NCI-H2107 treated with DMSO at 0.1 percent for 48 hours (cell line): ENCODE data around the gene KIF24.
"Not testable (repeated sequence)": the region's sequence is repeated elsewhere in the genome, so short reads cannot be mapped to it uniquely, and the experiment has no call there.

Experiments
- DNase-seq: peaks from one replicate; lab custom pipeline; 2025; ENCODE audit not compliant: unreplicated experiment; lab: John Stamatoyannopoulos, UW

Gene KIF24

GRCh38 chr9:34328500-34328986 lies 525 bp downstream of the KIF24 start:
- peak; percentile 67 for DNase-seq

- DNase-seq: no peak
Observed at GRCh38 chr9:34326690-34327089, 2.4 kb downstream of the KIF24 start.

DNA sequence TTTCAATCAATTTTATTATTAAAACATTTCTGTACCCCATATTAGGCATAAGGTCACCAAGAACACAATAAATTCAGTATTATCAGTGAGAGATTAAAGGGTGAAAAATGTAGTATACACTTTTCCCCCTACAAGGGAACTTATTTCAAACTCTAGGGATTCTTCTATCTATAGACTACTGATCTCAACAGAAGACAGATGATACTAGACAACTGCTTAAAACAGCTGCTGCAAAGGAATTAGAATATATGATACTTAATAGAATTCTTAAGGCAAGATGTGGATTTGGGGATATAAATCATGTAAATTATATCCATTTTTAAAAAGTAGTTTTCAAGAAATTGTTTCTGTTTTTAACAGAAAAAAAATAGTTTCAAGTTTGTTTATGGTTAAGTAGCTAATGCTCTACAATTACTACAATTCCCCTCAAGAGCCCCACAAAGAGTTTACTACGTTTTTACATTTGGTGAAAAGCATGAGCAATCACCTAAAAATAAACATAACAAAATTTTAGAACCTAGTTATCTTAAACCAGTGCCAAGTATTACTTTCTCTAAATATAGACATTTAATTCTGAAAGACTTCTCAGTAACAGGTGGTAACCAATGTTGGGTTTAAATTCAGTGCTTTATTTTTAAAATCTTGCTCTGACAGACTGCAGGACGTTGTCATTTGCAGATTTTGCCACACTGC lies 6.0 kb downstream of the KIF24 start:
- DNase-seq: no peak

- no peak for DNase-seq
Observed at GRCh38 chr9:34321451-34321850, 7.6 kb downstream of the KIF24 start.

DNA sequence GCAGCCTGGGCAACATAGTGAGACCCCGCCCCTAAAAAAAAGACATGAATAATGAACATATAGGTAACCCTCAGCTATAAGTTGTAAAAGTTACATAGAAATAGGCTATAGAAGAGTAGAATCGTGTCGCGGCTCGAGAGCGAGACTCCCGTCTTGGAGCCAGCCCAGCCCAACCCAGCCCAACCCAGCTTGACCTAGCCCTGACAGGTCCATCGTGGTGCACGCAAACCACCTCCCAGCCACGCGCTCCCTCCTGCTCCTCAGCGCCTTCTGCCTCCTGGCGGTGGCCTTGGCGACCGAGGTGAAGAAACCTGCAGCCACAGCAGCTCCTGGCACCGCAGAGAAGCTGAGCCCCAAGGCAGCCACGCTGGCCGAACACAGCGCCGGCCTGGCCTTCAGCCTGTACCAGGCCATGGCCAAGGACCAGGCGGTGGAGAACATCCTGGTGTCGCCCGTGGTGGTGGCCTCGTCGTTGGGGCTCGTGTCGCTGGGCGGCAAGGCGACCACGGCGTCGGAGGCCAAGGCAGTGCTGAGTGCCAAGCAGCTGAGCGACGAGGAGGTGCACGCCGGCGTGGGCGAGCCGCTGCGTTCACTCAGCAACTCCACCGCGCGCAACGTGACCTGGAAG lies 10.8 kb downstream of the KIF24 start:
- DNase-seq: no peak

- no peak for DNase-seq
Observed at GRCh38 chr9:34317436-34317835, 11.6 kb downstream of the KIF24 start.

GRCh38 chr9:34311499-34312185 lies 17.4 kb downstream of the KIF24 start:
- DNase-seq: no peak

- peak; percentile 72 for DNase-seq
Observed at GRCh38 chr9:34310215-34310614, 18.9 kb downstream of the KIF24 start.

DNA sequence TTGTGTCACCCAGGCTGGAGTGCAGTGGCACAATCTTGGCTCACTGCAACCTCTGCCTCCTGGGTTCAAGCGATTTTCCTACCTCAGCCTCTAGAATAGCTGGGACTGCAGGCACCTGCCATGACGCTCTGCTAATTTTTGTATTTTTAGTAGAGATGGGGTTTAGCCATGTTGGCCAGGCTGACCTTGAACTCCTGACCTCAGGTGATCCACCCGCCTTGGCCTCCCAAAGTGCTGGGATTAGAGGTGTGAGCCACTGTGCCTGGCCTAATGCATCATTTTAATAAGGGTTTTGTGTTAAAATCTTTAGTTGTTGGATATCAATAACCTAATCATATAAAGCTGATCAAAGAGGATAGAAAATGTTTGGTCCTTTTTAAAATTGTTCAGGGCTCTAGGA lies 20.8 kb downstream of the KIF24 start:
- DNase-seq: not testable (repeated sequence)

GRCh38 chr9:34301064-34301463 lies 28.0 kb downstream of the KIF24 start:
- not testable (repeated sequence) for DNase-seq

- DNase-seq: no peak
Observed at GRCh38 chr9:34292552-34292951, 36.5 kb downstream of the KIF24 start.

DNA sequence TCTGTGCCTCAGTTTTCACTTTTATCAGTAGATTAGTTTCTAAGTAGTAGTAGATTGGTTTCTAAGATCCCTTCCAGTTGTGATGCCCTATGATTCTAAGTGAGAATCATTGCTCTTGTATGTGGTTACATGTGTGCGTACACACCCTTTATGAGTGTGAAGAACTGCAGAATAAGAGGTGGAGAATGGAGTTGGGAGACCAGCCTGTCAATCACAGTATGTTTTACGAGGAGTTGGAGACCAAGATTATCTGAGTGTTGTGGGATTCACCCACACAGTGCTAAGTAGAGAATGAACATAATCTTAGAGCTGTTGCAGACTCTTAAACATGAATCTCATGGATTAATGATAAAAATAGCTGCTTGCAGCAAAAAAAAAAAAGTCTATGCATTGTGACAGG lies 37.6 kb downstream of the KIF24 start:
- no peak for DNase-seq

GRCh38 chr9:34291023-34291422 lies 38.0 kb downstream of the KIF24 start:
- DNase-seq: no peak

GRCh38 chr9:34289159-34289558 lies 39.9 kb downstream of the KIF24 start:
- DNase-seq: no peak

DNA sequence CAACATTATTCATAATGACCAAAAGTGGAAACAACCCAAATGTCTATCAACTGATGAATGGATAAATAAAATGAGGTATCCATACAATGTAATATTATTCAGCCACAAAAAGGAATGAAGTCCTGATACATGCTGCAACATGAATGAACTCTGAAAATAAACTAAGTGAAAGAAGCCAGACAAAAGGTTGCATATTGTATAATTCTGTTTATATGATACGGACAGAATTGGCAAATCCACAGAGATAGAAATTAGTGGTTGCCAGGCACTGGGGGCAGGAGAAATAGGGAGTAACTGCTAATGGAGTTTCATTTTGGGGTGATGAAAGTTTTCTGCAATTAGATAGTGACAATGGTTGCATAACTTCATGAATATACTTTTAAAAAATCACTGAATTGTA lies 47.0 kb downstream of the KIF24 start:
- no peak for DNase-seq

DNA sequence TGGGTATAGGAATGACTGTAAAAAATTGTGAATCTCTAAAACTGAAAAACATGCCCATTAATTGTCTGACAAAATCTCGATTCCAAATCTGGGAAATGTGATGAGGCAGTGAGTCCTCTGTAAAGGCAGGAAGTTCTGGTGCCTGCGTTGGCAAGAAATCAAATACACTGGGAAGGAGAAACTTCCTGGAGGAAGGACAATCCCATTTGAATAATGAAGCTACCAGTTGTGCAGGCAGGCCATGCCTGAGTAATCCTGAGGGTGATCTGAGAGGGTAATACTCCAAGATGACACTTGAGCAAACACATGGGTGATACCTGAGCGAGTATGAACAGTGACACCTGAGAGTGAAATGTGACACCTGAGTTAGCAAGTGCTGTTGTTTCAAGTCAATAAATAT lies 49.7 kb downstream of the KIF24 start:
- peak; percentile 78 for DNase-seq
